Stimulated activated CD8-positive, alpha-beta memory T cell treated with anti-CD3 and anti-CD28 coated beads, Interleukin-4, amount 100 ng/mL, for 4 hours (primary cell): ENCODE results near the gene DOCK1.

Source experiments
- DNase-seq, 2 donors: peaks; one replicate each; pipeline ENCODE4 v3.0.0-alpha.2; 2020; ENCODE audit warnings: low read depth in 2 of 2, low spot score in 1 of 2

Gene DOCK1

GRCh38 chr10:127033216-127034033 is 128.2 kb downstream of the DOCK1 start:
- no peak for DNase-seq

DNA sequence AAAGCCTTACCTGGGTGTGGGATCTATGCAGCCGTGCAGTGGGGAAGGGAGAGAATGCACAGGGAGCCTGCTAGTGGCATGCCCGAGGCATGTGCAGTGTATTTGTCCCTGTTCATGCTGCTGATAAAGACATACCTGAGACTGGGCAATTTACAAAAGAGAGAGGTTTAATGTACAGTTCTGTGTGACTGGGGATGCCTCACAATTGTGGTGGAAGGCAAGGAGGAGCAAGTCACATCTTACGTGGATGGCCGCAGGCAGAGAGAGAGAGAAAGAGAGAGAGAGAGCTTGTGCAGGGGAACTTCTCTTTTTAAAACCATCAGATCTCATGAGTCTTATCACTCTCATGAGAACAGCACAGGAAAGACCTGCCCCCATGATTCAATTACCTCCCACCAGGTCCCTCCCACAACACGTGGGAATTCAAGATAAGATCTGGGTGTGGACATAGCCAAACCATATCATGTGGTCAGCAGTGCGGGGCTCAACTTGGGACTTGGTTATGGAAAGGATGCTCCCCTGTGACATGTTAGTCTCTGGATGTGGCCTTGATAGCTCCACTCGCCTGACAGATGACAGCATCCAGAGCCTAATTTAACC is 128.9 kb downstream of the DOCK1 start:
- no peak for DNase-seq

DNA sequence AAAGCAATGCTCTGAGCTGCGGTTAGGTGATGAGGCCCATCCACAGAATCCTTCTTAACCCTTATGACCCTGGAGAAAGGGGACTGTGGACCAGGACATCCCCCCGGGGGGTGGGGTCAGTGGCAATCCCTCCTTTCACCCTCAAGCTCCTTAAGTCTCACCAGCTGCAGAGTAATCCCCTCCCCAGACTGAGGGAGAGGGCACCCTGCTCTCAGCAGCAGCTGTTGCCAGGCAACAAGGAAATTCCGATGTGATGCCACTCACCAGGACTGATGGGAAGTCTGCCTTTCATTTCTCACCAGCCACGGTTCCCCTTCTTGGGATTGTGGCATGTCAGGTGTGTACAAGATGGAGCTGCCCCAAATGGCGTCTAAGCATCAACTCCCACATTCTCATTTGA is 129.6 kb downstream of the DOCK1 start:
- DNase-seq: no peak

GRCh38 chr10:127035827-127036226 is 130.6 kb downstream of the DOCK1 start:
- no peak for DNase-seq

- no peak for DNase-seq
Measured at GRCh38 chr10:127036987-127037386, 131.8 kb downstream of the DOCK1 start.

DNA sequence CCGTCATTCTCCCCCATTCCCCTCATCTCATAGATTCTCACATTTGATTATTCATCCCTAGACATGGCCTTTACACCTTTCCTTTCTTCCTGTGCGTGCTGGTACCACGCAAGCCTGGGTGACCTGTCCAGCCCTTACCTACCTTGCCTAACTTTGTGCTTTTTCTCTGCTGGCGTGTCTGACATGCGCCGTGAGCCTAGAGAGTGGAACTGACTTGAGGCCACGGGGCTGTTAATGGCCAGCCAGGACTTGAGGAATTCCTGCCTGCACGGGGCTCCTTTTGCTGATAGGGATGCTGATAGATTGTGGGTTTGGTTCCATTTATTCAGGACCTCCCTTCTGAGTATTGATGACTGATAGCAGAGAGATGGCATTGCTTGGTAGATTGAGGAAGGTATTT is 134.2 kb downstream of the DOCK1 start:
- DNase-seq: no peak

DNA sequence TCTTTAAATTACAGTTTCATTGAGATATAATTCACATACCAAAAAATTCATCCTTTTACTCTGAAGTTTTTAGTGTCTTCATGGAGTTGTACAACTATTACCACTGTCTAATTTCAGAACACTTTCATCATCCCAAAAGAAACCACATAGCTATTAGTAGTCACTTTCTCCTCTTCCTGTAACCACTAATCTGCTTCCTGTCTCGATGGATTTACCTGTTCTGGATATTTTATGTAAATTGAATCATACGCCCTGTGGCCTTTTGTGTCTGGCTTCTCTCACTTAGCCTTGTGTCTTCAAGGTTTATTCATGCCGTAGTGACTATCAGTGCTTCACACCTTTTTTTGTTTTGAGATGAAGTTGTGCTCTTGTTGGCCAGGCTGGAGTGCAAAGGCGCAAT is 135.5 kb downstream of the DOCK1 start:
- no peak for DNase-seq

- DNase-seq: no peak
Measured at GRCh38 chr10:127041552-127041951, 136.3 kb downstream of the DOCK1 start.

DNA sequence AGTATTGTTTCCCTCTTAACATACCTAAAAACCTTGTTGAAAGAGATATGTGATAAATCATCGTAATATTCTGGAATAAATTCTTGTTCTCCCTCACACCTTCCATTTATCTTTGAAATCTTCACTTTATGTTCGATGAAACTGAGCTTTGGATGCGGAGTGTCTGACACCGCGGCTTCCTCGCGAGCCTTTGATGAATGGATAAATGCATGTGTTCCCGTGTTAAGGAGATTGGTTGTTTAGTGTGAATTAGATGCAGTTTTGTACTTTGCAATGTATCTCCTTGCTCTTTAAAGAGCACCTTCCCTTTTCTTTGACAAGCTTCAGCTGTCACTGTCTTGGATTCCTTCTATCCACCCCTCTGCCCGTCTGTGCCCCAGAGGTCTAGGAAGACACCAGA is 138.1 kb downstream of the DOCK1 start:
- no peak for DNase-seq

- DNase-seq: no peak
Measured at GRCh38 chr10:127044186-127044585, 139.0 kb downstream of the DOCK1 start.

DNA sequence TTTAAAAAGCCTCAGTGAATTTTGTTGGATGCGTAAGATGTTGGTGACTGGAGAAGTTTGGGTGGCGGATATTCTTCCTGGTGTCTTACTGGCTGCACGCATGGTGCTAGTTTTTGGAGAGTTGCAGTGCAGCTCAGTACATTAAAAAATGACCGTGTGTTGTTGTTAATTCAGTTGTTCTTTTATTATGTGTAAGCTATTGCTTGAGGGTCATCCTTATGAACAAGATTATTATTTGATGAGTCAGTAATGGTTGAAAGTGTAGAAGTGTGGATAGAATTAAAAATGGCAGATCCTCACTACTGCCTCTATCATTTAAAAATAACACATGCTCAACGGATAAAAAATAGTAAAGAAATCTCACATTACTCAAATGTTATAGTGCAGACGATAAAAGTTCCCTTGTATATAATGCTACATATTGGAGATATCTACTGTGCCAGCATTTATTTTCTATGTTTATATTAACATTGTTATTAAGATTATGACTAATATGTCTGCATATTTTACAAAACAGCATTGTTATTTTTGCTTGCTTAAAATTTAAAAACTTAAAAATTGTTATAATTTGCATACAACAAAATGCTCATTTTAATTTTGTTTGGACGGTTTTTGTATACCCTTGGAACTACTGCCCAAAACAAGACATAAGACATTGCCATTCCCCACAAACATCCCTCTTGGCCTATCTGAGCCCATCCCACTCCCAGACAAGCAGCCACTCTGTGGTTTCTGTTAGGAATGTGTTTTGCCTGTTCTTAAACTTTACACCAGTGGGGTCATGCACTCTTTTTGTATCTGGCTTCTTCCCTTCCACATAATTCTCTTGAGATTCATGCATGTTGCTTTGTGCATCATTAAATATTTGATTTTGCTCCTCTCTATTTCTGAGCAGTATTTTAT is 142.0 kb downstream of the DOCK1 start:
- no peak for DNase-seq

GRCh38 chr10:127047878-127048238 is 142.6 kb downstream of the DOCK1 start:
- no peak for DNase-seq

GRCh38 chr10:127048630-127049029 is 143.4 kb downstream of the DOCK1 start:
- no peak for DNase-seq

GRCh38 chr10:127052001-127052400 is 146.8 kb downstream of the DOCK1 start:
- no peak for DNase-seq

DNA sequence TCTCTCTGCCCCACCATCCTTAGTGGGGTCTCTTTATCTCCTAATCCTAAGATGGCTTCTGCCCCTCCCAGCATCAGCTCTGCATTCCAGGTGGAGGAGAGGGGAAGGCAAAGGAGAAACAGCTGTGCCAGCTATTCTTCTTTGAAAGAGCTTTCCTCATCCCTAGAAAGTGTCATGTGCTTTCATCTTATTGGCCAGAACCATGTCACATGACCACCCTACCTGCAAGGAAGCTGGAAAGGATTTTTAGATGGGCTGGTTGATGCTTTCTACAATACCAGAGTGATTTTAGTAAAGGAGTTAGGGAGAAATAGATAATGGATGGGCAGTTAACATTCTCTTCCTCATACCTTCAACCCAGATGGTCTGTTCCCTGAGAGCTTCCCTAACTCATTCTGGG is 150.0 kb downstream of the DOCK1 start:
- DNase-seq: no peak

- no peak for DNase-seq
Measured at GRCh38 chr10:127059314-127059713, 154.1 kb downstream of the DOCK1 start.

- no peak for DNase-seq
Measured at GRCh38 chr10:127063762-127064161, 158.5 kb downstream of the DOCK1 start.

DNA sequence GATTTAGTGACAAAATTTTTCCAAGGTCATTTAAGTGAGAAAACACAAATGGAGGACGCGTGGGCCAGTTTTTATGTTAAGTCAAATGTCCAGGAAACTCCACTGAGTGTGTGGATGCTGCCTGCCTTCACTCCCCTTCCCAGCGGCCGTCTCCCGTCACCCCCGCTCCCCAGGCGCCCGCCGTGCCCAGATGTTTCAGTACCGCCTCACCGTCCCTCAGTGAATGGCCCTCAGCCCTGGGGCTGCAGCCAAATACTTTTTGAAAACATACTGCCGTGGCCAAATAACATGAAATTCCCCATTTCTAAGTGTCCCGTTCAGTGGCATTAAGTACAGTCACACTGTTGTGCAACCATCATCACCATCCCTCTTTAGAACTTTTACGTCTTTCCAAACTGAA is 159.2 kb downstream of the DOCK1 start:
- no peak for DNase-seq

GRCh38 chr10:127067542-127068194 is 162.4 kb downstream of the DOCK1 start:
- no peak for DNase-seq

- no peak for DNase-seq
Measured at GRCh38 chr10:127068485-127068884, 163.3 kb downstream of the DOCK1 start.

- no peak for DNase-seq
Measured at GRCh38 chr10:127069436-127069835, 164.2 kb downstream of the DOCK1 start.
